Measurements from ENCODE around the gene EDC4.
"Not testable (repeated sequence)": the region's sequence is repeated elsewhere in the genome, so short reads cannot be mapped to it uniquely, and the experiment has no call there.

The EDC4 gene

GRCh38 chr16:67914758-67915495 is 42.1 kb downstream of the EDC4 start:
- DNase-seq, result no peak
- no peak for TF ChIP-seq CTCF (IDR thresholded peaks at IDR 0.05; ENCODE audit: low read depth, low read length)
- H3K36me3 ChIP-seq, result no peaks in the 10 kb centered on the region

GRCh38 chr16:67915496-67915769 is 42.6 kb downstream of the EDC4 start:
- not testable (repeated sequence) for H3K4me3 ChIP-seq (ENCODE audit: low read depth, low read length); DNase-seq; H3K9me3 ChIP-seq; H3K36me3 ChIP-seq; H3K27me3 ChIP-seq
- peaks cover 28% of the 10 kb centered on the region for H3K4me1 ChIP-seq

More at GRCh38 chr16:67914758-67915495, 42.1 kb downstream of the EDC4 start:
- Histone ChIP-seq H3K9me3 (no peaks in the 10 kb centered on the region), H3K4me3 (ENCODE audit: low read depth, low read length) (no peak overlapping the region), H3K4me1 (peaks cover 28% of the 10 kb centered on the region), H3K27me3 (no peaks in the 10 kb centered on the region)

GRCh38 chr16:67915831-67916723 is 43.2 kb downstream of the EDC4 start:
- no peaks in the 10 kb centered on the region for H3K9me3 ChIP-seq
- DNase-seq, result no peak
- H3K36me3 ChIP-seq, result no peaks in the 10 kb centered on the region
- TF ChIP-seq CTCF (IDR thresholded peaks at IDR 0.05; ENCODE audit: low read depth, low read length), result no peak
- H3K4me3 ChIP-seq (ENCODE audit: low read depth, low read length), result no peak overlapping the region
- H3K4me1 ChIP-seq, result peaks cover 28% of the 10 kb centered on the region
- H3K27me3 ChIP-seq, result no peaks in the 10 kb centered on the region

GRCh38 chr16:67917140-67917851 is 44.4 kb downstream of the EDC4 start:
- Histone ChIP-seq H3K4me3 (ENCODE audit: low read depth, low read length) (no peak overlapping the region), H3K4me1 (peaks cover 28% of the 10 kb centered on the region), H3K9me3 (no peaks in the 10 kb centered on the region), H3K36me3 (no peaks in the 10 kb centered on the region), H3K27me3 (no peaks in the 10 kb centered on the region)
- TF ChIP-seq CTCF (IDR thresholded peaks at IDR 0.05; ENCODE audit: low read depth, low read length), result no peak
- DNase-seq, result peak; percentile 61

- Histone ChIP-seq H3K36me3 (no peaks in the 10 kb centered on the region), H3K4me1 (peaks cover 28% of the 10 kb centered on the region), H3K9me3 (no peaks in the 10 kb centered on the region), H3K4me3 (ENCODE audit: low read depth, low read length) (no peak overlapping the region), H3K27me3 (no peaks in the 10 kb centered on the region)
- TF ChIP-seq CTCF (IDR thresholded peaks at IDR 0.05; ENCODE audit: low read depth, low read length), result no peak
- DNase-seq, result no peak
Measured at GRCh38 chr16:67917852-67918236, 45.0 kb downstream of the EDC4 start.

GRCh38 chr16:67919622-67920221 is 46.9 kb downstream of the EDC4 start:
- no peaks in the 10 kb centered on the region for H3K27me3 ChIP-seq
- H3K9me3 ChIP-seq, result no peaks in the 10 kb centered on the region
- H3K36me3 ChIP-seq, result no peaks in the 10 kb centered on the region
- DNase-seq, result no peak
- H3K4me1 ChIP-seq, result peaks cover 26% of the 10 kb centered on the region
- no peak overlapping the region for H3K4me3 ChIP-seq (ENCODE audit: low read depth, low read length)
- TF ChIP-seq CTCF (IDR thresholded peaks at IDR 0.05; ENCODE audit: low read depth, low read length), result peak; percentile 48

Data from BE2C (cell line).